GM12865 (cell line): ENCODE data around the gene GPX1.
"Not testable (repeated sequence)": the region's sequence is repeated elsewhere in the genome, so short reads cannot be mapped to it uniquely, and the experiment has no call there.

Source experiments
- DNase-seq: peaks from one replicate; pipeline ENCODE4 v3.0.0; 2010; ENCODE audit warnings: low read depth
- H3K4me3 ChIP-seq: 2 replicates; pipeline ENCODE4 v1.5.1; 2011; ENCODE audit warnings: mild to moderate bottlenecking, low read depth, low read length, control low read depth
- CTCF ChIP-seq: IDR thresholded peaks from 2 replicates; pipeline ENCODE4 v1.5.1; 2011; ENCODE audit warnings: low read length, control low read depth, low read depth, inconsistent platforms; ENCODE audit not compliant: insufficient read depth; ENCODE audit errors: missing control alignments

The GPX1 gene

GRCh38 chr3:49358217-49358883, at the start of gene GPX1:
Gene GPX1 (minus strand): TSS chr3:49358353. CDS start chr3:49358278, 75 bp downstream.
- no peak for TF ChIP-seq CTCF
- peak; percentile 97 for DNase-seq
- H3K4me3 ChIP-seq, result peak within 1 kb of the TSS; percentile 78

- no peak overlapping the region for H3K4me3 ChIP-seq
- TF ChIP-seq CTCF, result no peak
- DNase-seq, result no peak
Measured at GRCh38 chr3:49406571-49407565, 48.7 kb upstream of the GPX1 start.

- not testable (repeated sequence) for DNase-seq, H3K4me3 ChIP-seq
Measured at GRCh38 chr3:49405570-49405969, 47.4 kb upstream of the GPX1 start.

- DNase-seq, result no peak
- no peak overlapping the region for H3K4me3 ChIP-seq
- no peak for TF ChIP-seq CTCF
Measured at GRCh38 chr3:49403891-49404290, 45.7 kb upstream of the GPX1 start.

- TF ChIP-seq CTCF, result no peak
- no peak overlapping the region for H3K4me3 ChIP-seq
- DNase-seq, result no peak
Measured at GRCh38 chr3:49401766-49402165, 43.6 kb upstream of the GPX1 start.

- no peak overlapping the region for H3K4me3 ChIP-seq
- TF ChIP-seq CTCF, result no peak
- DNase-seq, result no peak
Measured at GRCh38 chr3:49399461-49399860, 41.3 kb upstream of the GPX1 start.

GRCh38 chr3:49397470-49397869, 39.3 kb upstream of the GPX1 start:
- no peak overlapping the region for H3K4me3 ChIP-seq
- peak; percentile 34 for DNase-seq
- TF ChIP-seq CTCF, result no peak

- not testable (repeated sequence) for DNase-seq, H3K4me3 ChIP-seq
Measured at GRCh38 chr3:49391310-49391709, 33.2 kb upstream of the GPX1 start.
